IPS-18c (cell line): ENCODE measurements around the gene HDAC8.
"Not testable (repeated sequence)": the region's sequence is repeated elsewhere in the genome, so short reads cannot be mapped to it uniquely, and the experiment has no call there.

ENCODE experiments used
- H3K4me3 ChIP-seq: 2 replicates; pipeline ENCODE4 v1.7.0; 2013; ENCODE audit warnings: low read depth, mild to moderate bottlenecking, low read length, moderate library complexity; ENCODE audit not compliant: insufficient read depth
- H3K9me3 ChIP-seq: one replicate; pipeline ENCODE4 v1.6.1; 2013; ENCODE audit warnings: mild to moderate bottlenecking, low read length, moderate library complexity; ENCODE audit not compliant: control insufficient read depth, insufficient read depth

The HDAC8 gene

DNA sequence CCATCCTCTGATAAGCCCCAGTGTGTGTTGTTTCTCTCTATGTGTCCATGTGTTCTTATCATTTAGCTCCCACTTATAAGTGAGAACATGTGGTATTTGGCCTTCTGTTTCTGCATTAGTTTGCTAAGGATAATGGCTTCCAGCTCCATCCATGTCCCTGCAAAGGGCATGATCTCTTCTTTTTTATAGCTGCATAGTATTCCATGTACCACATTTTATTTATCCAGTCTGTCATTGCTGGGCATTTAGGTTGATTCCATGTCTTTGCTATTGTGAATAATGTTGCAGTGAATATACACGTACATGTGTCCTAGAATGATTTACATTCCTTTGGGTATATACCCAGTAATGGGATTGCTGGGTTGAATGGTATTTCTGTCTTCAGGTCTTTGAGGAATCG, 167.5 kb downstream of the HDAC8 start:
- H3K4me3 ChIP-seq, H3K9me3 ChIP-seq: not testable (repeated sequence)

DNA sequence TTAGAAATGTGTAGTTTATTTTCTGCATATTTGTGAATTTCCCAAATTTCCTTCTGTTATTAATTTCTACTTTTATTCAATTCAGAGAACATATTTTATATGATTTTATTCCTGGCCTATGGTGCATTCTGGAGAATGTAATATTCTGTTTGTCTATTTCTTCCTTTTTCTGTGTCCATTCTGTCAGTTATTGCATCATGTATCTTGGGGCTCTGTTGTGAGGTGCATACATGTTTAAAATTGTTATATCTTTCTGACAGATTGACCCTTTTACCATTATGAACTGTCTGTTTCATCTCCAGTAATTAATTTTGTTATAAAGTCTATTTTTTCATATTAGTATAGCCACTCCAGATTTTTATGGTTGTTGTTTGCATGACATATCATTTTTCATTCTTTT, 170.0 kb downstream of the HDAC8 start:
- peaks cover 6% of the 10 kb centered on the region for H3K9me3 ChIP-seq

DNA sequence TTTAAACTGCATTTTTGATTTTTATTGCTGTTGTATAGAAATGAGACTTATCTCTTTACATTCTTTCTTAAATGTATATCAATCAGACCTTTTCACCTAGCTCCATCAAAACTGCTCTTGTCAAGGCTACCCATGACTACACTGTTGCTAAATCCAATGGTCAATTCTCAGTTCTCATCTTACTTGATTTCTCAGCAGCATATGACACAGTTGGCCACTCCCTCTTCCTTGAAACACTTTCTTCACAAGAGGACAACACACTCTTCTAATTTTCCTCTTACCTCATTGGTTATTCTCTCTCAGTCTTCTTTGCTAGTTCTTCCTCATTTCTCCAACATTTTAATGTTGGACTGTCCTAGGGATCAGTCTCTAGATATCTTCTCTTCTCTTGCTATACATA, 172.8 kb downstream of the HDAC8 start:
- peaks cover 4% of the 10 kb centered on the region for H3K9me3 ChIP-seq

More for the DNA sequence above, 170.0 kb downstream of the HDAC8 start:
- no peak overlapping the region for H3K4me3 ChIP-seq

DNA sequence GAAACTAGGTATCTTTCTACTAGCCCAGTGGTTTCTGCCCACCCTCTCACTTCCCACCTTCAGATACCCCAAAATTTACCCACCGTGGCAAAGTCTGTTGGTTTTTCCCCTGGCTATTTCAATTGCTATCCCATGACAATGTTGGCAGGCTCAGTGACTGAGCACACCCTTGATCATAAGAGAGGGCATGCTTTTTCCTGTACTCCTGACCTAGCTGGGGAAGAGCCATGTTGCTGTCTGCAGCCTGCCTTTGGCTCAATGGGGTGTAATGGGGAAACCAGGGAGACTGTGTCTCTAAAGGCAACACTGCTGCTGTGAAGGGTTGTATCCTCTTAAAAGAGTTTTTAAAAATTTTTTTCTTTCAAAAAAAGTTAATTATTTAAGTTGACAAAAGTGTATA, 176.5 kb downstream of the HDAC8 start:
- Histone ChIP-seq H3K9me3 (peaks cover 4% of the 10 kb centered on the region), H3K4me3 (no peak overlapping the region)

More for the DNA sequence above, 172.8 kb downstream of the HDAC8 start:
- H3K4me3 ChIP-seq: no peak overlapping the region

DNA sequence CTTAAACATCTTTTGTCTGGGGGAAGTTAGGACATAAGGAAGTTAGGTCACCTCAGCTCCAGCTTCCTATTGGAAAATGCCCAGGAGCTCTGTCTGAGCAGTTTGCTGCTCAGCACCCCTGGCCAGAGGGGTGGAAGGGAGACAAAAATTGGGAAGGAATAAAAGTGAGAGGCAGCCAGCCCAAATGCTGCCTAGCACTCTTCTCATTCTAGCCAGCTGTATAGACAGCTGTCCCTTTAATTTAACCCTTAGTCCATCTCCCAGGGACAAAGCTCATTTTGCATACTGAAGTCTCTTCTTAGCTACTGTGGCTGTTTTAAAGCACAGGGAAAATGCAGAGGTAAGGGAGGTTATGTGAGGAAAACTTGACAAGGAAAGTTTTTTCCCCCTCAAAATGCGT, 177.4 kb downstream of the HDAC8 start:
- Histone ChIP-seq H3K9me3 (peaks cover 4% of the 10 kb centered on the region), H3K4me3 (no peak overlapping the region)

DNA sequence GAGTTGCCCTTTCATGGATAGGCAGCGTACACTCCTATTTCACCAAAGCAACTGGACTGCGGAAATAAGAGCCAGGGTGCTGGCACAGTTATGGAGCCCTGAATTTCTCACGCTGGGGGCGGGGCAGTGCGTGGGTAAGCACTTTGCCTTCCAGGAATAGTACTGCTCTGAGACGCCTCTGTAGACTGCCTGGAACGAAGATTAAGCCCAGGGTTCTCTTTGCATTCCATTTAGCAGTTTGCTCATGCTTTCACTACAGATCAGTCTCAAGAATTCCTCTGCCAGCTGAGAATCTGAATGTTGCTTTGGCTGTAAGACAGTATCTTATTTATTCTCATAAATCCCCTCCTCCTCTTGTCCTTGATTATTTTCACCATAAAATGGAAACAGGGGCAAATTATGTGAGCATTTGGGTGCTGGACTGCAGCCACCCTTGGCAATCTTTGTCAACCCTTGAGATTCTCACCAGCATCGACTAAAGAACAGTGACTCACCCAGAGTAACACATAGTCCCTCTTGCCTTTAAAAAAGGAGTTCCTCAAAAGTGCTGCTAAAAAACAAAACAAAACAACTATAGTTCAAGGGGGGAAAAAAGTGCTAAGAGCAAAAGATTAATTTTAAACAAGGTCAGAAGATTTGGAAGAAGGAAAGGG, 178.0 kb downstream of the HDAC8 start:
- Histone ChIP-seq H3K9me3 (peaks cover 4% of the 10 kb centered on the region), H3K4me3 (no peak overlapping the region)

DNA sequence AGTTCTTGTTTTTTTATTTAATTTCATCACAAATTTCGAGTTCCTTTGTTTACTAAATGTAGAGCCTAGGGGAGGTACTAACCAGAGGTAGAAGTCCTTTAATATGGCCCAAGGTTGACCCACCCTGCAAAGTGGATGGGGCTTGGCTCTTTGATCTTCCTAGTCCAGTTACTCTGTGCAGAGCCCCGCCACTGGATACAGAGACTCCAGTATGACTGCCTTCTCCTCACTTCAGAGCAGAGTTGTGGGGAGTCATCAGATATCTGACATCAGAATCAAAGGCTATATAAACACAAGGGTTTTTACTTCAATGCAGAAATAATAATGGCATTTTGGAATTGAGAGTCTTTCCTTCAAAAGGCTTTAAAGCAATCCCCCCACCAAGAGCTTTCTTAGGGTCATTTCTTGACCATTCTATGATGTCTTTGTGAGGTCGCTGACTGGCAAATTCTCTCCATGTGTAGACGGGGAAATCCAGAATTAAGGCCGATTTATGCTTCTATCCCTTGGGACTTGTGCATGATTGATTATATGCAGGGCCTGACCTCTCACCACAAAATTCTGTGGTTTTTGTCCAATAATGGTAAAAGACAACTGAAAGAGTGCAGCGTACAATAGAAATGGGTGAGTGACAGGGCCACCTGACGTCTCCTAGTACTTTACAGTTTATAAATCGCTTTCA, 178.7 kb downstream of the HDAC8 start:
- H3K9me3 ChIP-seq: peaks cover 7% of the 10 kb centered on the region
- no peak overlapping the region for H3K4me3 ChIP-seq

DNA sequence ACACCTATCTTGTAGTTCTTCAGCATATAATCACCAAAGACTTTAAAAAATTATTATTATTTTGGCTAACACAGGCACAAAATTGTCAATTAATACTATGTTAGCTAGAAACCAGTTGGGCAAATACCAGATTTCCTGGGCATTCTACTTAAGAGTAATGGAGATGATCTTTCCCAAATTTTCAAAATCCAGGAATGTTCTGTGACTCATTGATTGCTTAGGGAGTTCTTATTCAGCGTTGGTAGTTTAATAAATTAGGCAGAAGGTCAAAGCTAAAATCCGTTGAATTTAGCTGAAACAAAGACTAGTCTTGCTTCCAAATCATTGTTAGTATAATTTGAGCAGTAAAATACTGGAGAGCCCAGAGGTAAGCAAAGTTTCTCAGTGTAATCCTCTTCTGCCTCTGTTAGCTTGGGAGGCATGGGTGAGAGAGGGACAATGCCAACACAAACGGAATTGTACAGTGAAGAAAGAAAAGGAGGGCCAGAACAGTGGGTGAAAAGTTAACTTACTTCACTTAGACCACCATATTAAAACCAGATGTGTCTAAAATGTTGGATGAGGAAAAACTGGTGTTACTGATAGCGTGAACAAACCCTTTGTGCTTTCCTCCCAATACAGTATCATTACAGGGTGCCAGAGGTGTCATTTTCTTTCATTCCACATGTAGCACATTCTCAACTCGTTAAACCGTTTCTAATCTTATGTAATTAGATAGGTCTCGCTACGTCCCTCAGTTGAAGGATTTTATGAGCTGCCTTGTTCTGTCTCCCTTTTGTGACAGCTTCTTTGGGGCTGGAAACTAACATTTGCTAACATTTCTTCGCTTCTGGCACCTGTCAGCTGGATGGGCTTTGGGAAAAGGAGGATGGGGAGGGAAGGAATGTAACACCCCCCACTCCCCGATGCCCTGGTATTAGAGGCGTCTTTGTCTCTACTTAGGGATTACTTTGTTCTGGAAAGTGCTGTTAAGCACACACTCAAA, 179.5 kb downstream of the HDAC8 start:
- no peak overlapping the region for H3K4me3 ChIP-seq
- peaks cover 7% of the 10 kb centered on the region for H3K9me3 ChIP-seq

DNA sequence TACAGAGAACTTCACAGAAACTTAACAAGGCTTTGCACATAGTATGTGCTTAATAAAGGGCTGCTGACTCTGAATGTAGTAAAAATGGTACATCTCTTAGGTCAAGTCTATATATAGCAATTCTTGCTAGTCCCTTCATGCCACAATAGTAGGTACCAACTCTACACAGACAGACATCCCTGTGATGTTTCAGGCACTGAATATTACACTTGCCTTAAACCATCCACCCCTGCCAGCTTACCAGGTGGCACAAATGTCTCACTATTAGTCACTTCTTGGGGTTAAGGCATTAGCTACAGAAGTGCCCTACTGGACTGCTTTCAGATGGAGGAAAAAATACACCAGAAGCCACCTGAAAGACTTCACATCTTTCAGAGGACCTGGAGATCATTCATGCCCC, 180.6 kb downstream of the HDAC8 start:
- H3K4me3 ChIP-seq: no peak overlapping the region
- peaks cover 7% of the 10 kb centered on the region for H3K9me3 ChIP-seq

DNA sequence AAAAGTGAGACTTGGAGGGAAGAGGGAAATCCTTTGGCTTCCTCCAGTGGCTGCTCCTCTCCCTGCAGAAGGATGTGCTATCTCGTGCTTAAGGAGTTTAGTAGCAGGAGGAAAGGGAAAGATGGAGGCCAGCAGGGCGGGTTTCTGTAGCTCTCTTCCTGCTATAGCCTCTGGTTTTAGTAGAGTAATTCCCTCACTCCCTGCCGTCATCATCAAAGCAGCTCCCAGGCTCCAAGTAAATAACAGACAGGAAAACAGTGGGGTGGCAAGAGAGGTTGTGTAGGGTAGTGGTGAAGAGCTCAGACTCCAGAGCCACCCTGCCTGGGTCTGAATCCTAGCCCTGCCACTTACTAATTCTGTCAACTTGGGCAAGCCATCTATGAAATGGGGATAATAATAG, 185.4 kb downstream of the HDAC8 start:
- Histone ChIP-seq H3K4me3 (no peak overlapping the region), H3K9me3 (peaks cover 5% of the 10 kb centered on the region)

DNA sequence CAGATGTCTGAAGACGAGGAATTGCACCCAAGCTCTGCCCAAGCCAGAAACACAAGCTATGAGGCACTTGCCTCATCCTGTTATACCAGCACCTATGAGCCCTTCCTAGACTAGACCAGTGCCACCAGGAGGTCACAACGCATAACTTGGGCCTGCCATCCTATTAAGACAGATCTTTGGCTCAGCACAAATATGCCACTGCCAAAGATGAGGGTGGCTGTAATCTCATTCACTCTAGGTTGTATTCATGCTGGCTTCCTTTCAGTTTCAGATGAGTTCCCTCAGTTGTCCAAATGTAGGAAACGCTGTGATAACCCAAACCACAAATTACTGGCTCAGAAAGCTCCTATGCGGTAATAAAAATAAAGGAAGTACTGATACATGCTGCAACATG, 190.4 kb downstream of the HDAC8 start:
- Histone ChIP-seq H3K4me3 (no peak overlapping the region), H3K9me3 (peaks cover 2% of the 10 kb centered on the region)

DNA sequence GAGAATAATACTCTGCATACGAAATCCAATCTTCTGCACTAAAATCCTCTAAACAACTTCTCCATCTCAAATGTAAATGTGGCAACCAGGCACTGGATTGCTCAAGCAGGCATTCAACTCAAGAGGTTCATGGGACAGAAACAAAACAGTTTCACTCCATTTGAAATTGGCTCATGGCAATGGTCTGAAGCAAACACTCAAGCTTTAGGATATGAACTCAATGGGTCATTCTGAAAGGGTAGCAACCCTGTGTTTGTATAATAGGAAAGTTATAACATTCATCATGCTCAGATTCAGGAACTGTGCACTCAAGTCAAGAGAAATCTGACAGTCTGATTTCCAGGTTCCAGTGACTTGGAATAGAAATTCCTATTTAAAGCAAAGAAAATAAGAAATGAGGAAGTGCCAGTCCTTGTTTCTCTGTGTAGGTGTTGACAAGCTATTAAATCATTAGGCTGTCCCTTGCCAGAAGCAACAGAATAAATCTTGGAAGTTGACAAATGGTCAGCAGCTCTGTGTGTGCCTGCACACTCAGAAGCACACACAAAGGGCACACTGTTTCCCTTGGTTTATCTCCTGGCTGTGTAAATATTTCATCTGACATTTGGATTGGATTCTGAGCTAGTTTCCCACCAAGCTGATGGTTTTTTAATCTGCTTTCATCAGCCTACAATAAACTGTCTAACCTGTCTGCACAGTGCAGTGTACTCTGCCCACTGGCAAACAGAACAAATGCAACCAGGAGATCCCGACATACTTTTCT, 191.0 kb downstream of the HDAC8 start:
- Histone ChIP-seq H3K4me3 (no peak overlapping the region), H3K9me3 (peaks cover 2% of the 10 kb centered on the region)

DNA sequence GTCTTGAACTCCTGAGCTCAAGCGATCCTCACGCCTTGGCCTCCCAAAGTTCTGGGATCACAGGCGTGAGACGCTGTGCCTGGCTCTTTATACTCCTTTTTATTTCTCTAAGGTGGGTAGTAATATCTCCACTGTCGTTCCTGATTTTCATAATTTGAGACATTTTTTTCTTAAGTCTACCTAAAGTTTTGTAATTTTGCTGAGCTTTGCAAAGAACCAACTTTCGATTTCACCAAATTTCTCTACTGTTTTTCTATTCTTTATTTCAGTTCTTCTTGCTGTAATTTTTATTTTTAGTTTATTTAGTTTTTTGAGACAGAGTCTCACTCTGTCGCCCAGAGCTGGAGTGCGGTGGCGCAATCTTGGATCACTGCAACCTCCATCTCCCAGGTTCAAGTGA, 196.5 kb downstream of the HDAC8 start:
- no peak overlapping the region for H3K4me3 ChIP-seq
- no peaks in the 10 kb centered on the region for H3K9me3 ChIP-seq

DNA sequence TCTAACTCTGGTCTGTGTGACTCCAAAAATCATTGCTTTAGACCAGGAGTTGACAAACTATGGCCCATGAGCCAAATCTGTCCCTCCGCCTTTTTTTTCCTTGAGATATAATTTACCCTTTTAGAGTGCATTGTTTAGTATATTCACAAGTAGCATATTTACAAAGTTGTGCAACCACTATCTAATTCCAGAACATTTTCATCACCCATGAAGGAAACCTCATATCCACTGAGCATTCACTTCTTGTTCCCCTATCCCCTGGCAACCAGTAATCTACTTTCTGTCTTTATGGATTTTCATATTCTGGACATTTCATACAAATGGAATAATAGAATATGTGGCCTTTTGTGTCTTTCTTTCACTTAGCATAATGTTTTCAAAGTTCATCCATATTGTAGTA, 199.5 kb downstream of the HDAC8 start:
- Histone ChIP-seq H3K9me3 (peaks cover 8% of the 10 kb centered on the region), H3K4me3 (no peak overlapping the region)

DNA sequence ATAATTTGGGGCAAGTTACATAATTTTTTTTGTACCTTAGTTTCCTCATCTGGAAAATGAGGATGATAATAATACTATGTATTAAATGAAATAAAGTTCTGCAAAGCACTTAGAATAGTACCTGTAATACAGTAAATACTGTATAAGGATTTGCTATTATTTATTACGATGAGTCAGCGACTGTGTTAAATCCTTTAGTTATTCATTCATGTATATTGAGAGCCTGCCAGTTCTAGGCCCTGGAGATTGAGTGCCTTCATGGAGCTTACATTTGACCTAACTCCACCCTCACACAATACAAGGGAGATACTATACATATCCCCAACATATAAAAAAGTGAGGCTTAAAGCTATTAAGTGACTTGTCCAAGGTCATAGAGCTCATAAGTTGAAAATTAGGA, 199.9 kb downstream of the HDAC8 start:
- H3K4me3 ChIP-seq: no peak overlapping the region
- peaks cover 8% of the 10 kb centered on the region for H3K9me3 ChIP-seq

DNA sequence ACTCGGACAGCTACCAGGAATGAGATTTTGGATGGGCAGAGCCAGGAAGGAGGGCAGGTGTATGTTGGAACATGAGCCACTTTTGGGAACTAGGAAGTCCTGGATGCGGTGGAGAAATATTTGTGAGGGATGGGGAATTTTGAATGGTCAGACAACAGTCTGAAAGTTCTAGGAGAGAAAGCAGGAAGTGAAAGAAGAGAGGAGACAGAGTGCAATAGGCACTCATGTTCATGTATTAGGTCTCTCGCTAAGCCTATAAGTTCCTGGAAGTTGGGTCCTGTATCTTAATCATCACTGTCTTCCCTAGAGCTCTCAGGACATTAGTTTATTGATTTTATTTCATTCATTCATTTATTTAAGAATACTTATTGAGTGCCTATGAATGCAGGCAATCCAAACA, 201.2 kb downstream of the HDAC8 start:
- peaks cover 8% of the 10 kb centered on the region for H3K9me3 ChIP-seq
- H3K4me3 ChIP-seq: no peak overlapping the region

DNA sequence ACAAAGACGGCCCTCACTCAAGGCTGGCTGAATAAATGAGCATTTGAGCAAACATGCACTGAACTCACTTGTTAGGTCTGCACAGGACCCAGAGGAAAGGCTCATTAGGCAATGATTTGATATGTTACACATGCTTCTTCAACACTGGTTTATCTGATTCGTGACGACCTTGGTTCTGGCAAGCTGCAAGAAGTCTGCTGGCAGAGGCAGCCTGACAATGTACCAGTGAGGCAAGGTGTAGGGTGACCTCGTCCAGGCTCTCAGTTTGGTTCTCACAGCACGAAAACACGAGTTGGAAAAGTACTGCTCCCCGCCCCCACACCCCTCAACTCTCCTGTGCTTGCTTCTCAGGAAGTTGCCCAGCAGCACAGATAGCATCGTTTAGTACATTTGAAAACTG, 203.8 kb downstream of the HDAC8 start:
- Histone ChIP-seq H3K4me3 (no peak overlapping the region), H3K9me3 (peaks cover 12% of the 10 kb centered on the region)
